Lower leg skin (tissue), 3 donors: ENCODE results near the gene ZNF783.

Experiments
- POLR2A ChIP-seq, 2 donors: fragments of 450-650 bp; IDR thresholded peaks; one replicate each; pipeline ENCODE4 v1.6.1; 2016 to 2017; ENCODE audit warnings: antibody characterized with exemption in 2 of 2, mild to moderate bottlenecking in 1 of 2, moderate library complexity in 1 of 2
- TF ChIP-seq, protein P1 (sequence below), 3 donors: fragments of 450-650 bp; IDR thresholded peaks; one replicate each; pipeline ENCODE4 v1.5.1; 2016; ENCODE audit warnings: antibody characterized with exemption in 3 of 3, mild to moderate bottlenecking in 3 of 3, moderate library complexity in 2 of 3

- no peak for TF ChIP-seq POLR2A (IDR thresholded peaks at IDR 0.05)
- TF ChIP-seq, protein P1, sequence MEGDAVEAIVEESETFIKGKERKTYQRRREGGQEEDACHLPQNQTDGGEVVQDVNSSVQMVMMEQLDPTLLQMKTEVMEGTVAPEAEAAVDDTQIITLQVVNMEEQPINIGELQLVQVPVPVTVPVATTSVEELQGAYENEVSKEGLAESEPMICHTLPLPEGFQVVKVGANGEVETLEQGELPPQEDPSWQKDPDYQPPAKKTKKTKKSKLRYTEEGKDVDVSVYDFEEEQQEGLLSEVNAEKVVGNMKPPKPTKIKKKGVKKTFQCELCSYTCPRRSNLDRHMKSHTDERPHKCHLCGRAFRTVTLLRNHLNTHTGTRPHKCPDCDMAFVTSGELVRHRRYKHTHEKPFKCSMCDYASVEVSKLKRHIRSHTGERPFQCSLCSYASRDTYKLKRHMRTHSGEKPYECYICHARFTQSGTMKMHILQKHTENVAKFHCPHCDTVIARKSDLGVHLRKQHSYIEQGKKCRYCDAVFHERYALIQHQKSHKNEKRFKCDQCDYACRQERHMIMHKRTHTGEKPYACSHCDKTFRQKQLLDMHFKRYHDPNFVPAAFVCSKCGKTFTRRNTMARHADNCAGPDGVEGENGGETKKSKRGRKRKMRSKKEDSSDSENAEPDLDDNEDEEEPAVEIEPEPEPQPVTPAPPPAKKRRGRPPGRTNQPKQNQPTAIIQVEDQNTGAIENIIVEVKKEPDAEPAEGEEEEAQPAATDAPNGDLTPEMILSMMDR (IDR thresholded peaks at IDR 0.05) = no peak
Observed at GRCh38 chr7:149245244-149245643, 16.8 kb upstream of the ZNF783 start.
